Retinal pigment epithelial cell (primary cell): ENCODE measurements around the gene AP3M1.
"Not testable (repeated sequence)": the region's sequence is repeated elsewhere in the genome, so short reads cannot be mapped to it uniquely, and the experiment has no call there.

Source experiments
- DNase-seq: peaks from one replicate; pipeline ENCODE4 v3.0.0-alpha.2; 2010; ENCODE audit warnings: low read depth
- H3K4me3 ChIP-seq: 2 replicates; pipeline ENCODE4 v1.5.1; 2011; ENCODE audit warnings: mild to moderate bottlenecking, low read length, control low read depth, moderate library complexity
- TF ChIP-seq, protein P1 (sequence below): conservative IDR thresholded peaks from 2 replicates; pipeline ENCODE4 v1.5.1; 2011; ENCODE audit warnings: low read depth, low read length, control low read depth, inconsistent platforms

Gene AP3M1

GRCh38 chr10:74150990-74151878, 606 bp upstream of the AP3M1 start, which contains the start of gene ADK:
Gene ADK (plus strand): TSS chr10:74151221. CDS start chr10:74151279, 58 bp downstream.
- DNase-seq = peak; percentile 91
- TF ChIP-seq, protein P1, sequence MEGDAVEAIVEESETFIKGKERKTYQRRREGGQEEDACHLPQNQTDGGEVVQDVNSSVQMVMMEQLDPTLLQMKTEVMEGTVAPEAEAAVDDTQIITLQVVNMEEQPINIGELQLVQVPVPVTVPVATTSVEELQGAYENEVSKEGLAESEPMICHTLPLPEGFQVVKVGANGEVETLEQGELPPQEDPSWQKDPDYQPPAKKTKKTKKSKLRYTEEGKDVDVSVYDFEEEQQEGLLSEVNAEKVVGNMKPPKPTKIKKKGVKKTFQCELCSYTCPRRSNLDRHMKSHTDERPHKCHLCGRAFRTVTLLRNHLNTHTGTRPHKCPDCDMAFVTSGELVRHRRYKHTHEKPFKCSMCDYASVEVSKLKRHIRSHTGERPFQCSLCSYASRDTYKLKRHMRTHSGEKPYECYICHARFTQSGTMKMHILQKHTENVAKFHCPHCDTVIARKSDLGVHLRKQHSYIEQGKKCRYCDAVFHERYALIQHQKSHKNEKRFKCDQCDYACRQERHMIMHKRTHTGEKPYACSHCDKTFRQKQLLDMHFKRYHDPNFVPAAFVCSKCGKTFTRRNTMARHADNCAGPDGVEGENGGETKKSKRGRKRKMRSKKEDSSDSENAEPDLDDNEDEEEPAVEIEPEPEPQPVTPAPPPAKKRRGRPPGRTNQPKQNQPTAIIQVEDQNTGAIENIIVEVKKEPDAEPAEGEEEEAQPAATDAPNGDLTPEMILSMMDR = no peak
- peak within 1 kb of the TSS; percentile 97 for H3K4me3 ChIP-seq

DNA sequence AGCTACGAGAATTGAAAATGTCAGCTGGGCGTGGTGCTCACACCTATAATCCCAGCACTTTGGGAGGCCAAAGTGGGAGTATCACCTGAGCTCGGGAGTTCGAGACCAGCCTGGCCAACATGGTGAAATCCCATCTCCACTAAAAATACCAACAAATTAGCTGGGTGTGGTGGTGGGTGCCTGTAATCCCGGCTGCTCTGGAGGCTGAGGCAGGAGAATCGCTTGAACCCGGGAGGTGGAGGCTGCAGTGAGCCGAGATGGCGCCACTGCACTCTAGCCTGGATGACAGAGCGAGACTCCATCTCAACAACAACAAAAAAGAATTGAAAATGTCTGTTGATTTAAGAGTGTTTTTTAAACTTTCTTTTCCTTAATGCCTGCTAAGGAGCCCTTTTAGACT, 3.6 kb downstream of the AP3M1 start:
- H3K4me3 ChIP-seq, DNase-seq: not testable (repeated sequence)

GRCh38 chr10:74145133-74145532, 5.5 kb downstream of the AP3M1 start:
- no peak overlapping the region for H3K4me3 ChIP-seq
- peak; percentile 70 for DNase-seq
- TF ChIP-seq, protein P1 = no peak

DNA sequence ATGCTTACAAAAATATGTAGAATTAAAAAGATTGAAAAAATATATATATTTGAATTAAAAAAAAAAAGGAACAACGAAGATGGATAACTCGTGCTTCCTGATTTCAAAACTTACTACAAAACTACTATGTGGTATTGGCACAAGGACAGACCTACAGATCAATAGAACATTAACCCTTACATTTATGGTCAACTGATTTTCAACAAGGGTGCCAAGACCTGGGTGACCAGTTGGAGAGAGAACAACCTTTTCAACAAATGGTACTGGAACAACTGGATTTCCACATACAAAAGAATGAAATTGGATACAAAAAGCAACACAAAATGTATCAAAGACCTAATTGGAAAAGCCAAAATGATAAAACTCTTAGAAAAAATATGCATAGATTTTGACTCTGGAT, 10.1 kb downstream of the AP3M1 start:
- no peak overlapping the region for H3K4me3 ChIP-seq
- TF ChIP-seq, protein P1 = no peak
- DNase-seq = no peak

GRCh38 chr10:74139981-74140380, 10.6 kb downstream of the AP3M1 start:
- H3K4me3 ChIP-seq = no peak overlapping the region
- DNase-seq = no peak
- TF ChIP-seq, protein P1 = no peak

GRCh38 chr10:74138596-74138995, 12.0 kb downstream of the AP3M1 start:
- not testable (repeated sequence) for H3K4me3 ChIP-seq, DNase-seq

- TF ChIP-seq, protein P1 = no peak
- DNase-seq = no peak
- no peak overlapping the region for H3K4me3 ChIP-seq
These were observed 12.6 kb downstream of the AP3M1 start for GRCh38 chr10:74137992-74138391.

- TF ChIP-seq, protein P1 = no peak
- DNase-seq = no peak
These were observed 15.2 kb downstream of the AP3M1 start for GRCh38 chr10:74135452-74135851.

More at GRCh38 chr10:74135452-74135851, 15.2 kb downstream of the AP3M1 start:
- H3K4me3 ChIP-seq = no peak overlapping the region
